Measurements from ENCODE around the gene LZTR1. TPM values are rescaled to one million over a fixed set of nuclear protein-coding genes. Genes with fewer than 3 reads are reported as not detected.

LZTR1 gene
- total and polyA plus RNA-seq, 2 of the 4 experiments (the other 2 are of a cell fraction), result 22.8 to 41.3 TPM

DNA sequence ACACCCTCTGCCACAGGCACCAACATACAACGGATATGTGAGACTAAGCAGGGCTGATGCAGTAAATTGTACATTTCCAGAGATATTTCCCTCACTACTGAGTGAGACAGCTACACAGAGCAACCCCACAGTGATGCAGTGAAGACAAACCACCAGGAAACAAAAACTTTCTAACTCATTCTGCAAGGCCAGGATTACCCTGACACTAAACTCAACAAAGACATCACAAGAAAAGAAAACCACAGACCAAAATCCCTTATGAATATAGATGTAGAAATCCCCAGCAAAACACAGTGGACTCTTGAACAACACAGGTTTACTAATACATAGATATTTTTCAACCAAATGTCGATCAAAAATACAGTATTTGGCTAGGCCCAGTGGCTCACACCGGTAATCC, 51.8 kb downstream of the LZTR1 start:
- intact Hi-C loops (cut with micrococcal nuclease) (no loop called here), dilution Hi-C loops (cut with HindIII; ENCODE audit: low sequenced_read_pairs, unreplicated experiment) (no loop called here), in situ Hi-C loops (cut with MboI; ENCODE audit: low sequenced_read_pairs) (no loop called here)
- Histone ChIP-seq H2BK5ac (ENCODE audit: low read depth, low read length, poor library complexity, severe bottlenecking) (no peak overlapping the region), H3K14ac (replicated peaks; ENCODE audit: low read depth, low read length) (no peak overlapping the region), H3K18ac (ENCODE audit: low read depth, low read length) (no peak overlapping the region), H3K9me3 (ENCODE audit: control insufficient read depth, insufficient read depth, low read length) (no peaks in the 10 kb centered on the region), H3K9me1 (ENCODE audit: insufficient read depth, low read length) (no peaks in the 10 kb centered on the region), H3K4me1 (ENCODE audit: control insufficient read depth, insufficient read depth, low read length) (peaks cover 5% of the 10 kb centered on the region; the same call in 1 of the 2 replicates), H4K5ac (ENCODE audit: low read depth, low read length) (no peak overlapping the region), H4K91ac (ENCODE audit: insufficient read depth, low read depth, low read length) (no peak overlapping the region), H3K36me3 (ENCODE audit: control insufficient read depth, insufficient read depth, low read length) (no peaks in the 10 kb centered on the region), H3K4me2 (ENCODE audit: low read depth, low read length) (no peak overlapping the region), H3K9ac (ENCODE audit: low read depth, low read length) (no peak overlapping the region), H3K4ac (ENCODE audit: low read depth, low read length) (no peak overlapping the region), H2AFZ (replicated peaks; ENCODE audit: low read length, poor library complexity) (no peak overlapping the region), H3K4me3 (ENCODE audit: insufficient read depth, low read depth, low read length) (no peak overlapping the region), H4K20me1 (ENCODE audit: insufficient read depth, low read length) (no peaks in the 10 kb centered on the region), H4K8ac (ENCODE audit: low read depth in 2 of 2, low read length in 2 of 2) (no peak overlapping the region), H2BK120ac (ENCODE audit: low read depth, low read length) (no peak overlapping the region), H3K27me3 (ENCODE audit: control insufficient read depth, insufficient read depth, low read length) (peaks cover 34% of the 10 kb centered on the region), H2BK15ac (ENCODE audit: low read depth, low read length) (no peak overlapping the region), H2AK9ac (replicated peaks; ENCODE audit: low read depth, low read length, poor library complexity) (no peak overlapping the region), H3K79me1 (ENCODE audit: low read depth in 1 of 2, low read length in 2 of 2) (no peaks in the 10 kb centered on the region), H3K56ac (ENCODE audit: extremely low read depth, insufficient read depth, low read length) (no peak overlapping the region), H2BK20ac (ENCODE audit: low read depth, low read length) (no peak overlapping the region), H3K23ac (ENCODE audit: low read depth, low read length) (no peak overlapping the region), H2AK5ac (ENCODE audit: low read depth, low read length) (no peak overlapping the region), H3K27ac (ENCODE audit: insufficient read depth, low read length) (no peak overlapping the region)
- POLR2A ChIA-PET (ENCODE audit: unreplicated experiment), result no interaction called here
- DNase-seq, result no peak
- WGBS, 2 experiments (ENCODE audit: extremely low coverage in 2 of 2, insufficient read length in 1 of 2), result 100% methylated on average over 2 of the region's 3 CpGs; no CpG with 5 or more reads in 1 of the 2 experiments
- CTCF ChIA-PET, result no interaction called here
- TF ChIP-seq CHD1 (IDR thresholded peaks at IDR 0.05; ENCODE audit: low read depth, low read length) (no peak), BHLHE40 (IDR thresholded peaks at IDR 0.05; ENCODE audit: low read depth, low read length) (no peak), RCOR1 (IDR thresholded peaks at IDR 0.05; ENCODE audit: insufficient replicate concordance, low read length) (no peak), MXI1 (IDR thresholded peaks at IDR 0.05; ENCODE audit: borderline replicate concordance, low read depth, low read length) (no peak), RFX5 (IDR thresholded peaks at IDR 0.05; ENCODE audit: low read depth, low read length) (no peak), SMC3 (IDR thresholded peaks at IDR 0.05; ENCODE audit: low read depth, low read length) (no peak), MAZ (IDR thresholded peaks at IDR 0.05; ENCODE audit: borderline replicate concordance, low read depth, low read length) (no peak), CEBPB (IDR thresholded peaks at IDR 0.05; ENCODE audit: low read depth, low read length) (no peak)
- TF ChIP-seq, protein P1, sequence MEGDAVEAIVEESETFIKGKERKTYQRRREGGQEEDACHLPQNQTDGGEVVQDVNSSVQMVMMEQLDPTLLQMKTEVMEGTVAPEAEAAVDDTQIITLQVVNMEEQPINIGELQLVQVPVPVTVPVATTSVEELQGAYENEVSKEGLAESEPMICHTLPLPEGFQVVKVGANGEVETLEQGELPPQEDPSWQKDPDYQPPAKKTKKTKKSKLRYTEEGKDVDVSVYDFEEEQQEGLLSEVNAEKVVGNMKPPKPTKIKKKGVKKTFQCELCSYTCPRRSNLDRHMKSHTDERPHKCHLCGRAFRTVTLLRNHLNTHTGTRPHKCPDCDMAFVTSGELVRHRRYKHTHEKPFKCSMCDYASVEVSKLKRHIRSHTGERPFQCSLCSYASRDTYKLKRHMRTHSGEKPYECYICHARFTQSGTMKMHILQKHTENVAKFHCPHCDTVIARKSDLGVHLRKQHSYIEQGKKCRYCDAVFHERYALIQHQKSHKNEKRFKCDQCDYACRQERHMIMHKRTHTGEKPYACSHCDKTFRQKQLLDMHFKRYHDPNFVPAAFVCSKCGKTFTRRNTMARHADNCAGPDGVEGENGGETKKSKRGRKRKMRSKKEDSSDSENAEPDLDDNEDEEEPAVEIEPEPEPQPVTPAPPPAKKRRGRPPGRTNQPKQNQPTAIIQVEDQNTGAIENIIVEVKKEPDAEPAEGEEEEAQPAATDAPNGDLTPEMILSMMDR (conservative IDR thresholded peaks at IDR 0.05; ENCODE audit: low read depth, low read length), result no peak
- TF ChIP-seq, protein P2, sequence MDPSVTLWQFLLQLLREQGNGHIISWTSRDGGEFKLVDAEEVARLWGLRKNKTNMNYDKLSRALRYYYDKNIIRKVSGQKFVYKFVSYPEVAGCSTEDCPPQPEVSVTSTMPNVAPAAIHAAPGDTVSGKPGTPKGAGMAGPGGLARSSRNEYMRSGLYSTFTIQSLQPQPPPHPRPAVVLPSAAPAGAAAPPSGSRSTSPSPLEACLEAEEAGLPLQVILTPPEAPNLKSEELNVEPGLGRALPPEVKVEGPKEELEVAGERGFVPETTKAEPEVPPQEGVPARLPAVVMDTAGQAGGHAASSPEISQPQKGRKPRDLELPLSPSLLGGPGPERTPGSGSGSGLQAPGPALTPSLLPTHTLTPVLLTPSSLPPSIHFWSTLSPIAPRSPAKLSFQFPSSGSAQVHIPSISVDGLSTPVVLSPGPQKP (IDR thresholded peaks at IDR 0.05; ENCODE audit: borderline replicate concordance, low read depth, low read length), result no peak
- TF ChIP-seq, protein P3, sequence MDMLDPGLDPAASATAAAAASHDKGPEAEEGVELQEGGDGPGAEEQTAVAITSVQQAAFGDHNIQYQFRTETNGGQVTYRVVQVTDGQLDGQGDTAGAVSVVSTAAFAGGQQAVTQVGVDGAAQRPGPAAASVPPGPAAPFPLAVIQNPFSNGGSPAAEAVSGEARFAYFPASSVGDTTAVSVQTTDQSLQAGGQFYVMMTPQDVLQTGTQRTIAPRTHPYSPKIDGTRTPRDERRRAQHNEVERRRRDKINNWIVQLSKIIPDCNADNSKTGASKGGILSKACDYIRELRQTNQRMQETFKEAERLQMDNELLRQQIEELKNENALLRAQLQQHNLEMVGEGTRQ (IDR thresholded peaks at IDR 0.05; ENCODE audit: low read depth, low read length), result no peak
- no peak for ATAC-seq (ENCODE audit: low read depth)
- BruUV-seq (replicated peaks), result no TSS peak
